HCT116 (cell line): Measurements from ENCODE around the gene CLDN34.

Source experiments
- ATF3 ChIP-seq: IDR thresholded peaks from 2 replicates; pipeline ENCODE4 v1.6.1; 2012
- CTCF ChIP-seq, 3 experiments: fragments of 200-600 bp in 1 of 3; sonication (generic) in 1 of 3; IDR thresholded peaks in 2 of 3; conservative IDR thresholded peaks in 1 of 3; 2 replicates each; pipeline ENCODE4 v1.5.1; 2012 to 2017; ENCODE audit warnings: low read depth in 2 of 3, low read length in 2 of 3, antibody characterized with exemption in 1 of 3, borderline replicate concordance in 1 of 3, control low read depth in 1 of 3, mild to moderate bottlenecking in 1 of 3, mixed read lengths in 1 of 3, mixed run types in 1 of 3, moderate library complexity in 1 of 3; ENCODE audit not compliant: insufficient read depth in 1 of 3
- EGR1 ChIP-seq: IDR thresholded peaks from 2 replicates; pipeline ENCODE4 v1.6.1; 2012; ENCODE audit warnings: low read depth
- ELF1 ChIP-seq: IDR thresholded peaks from 2 replicates; pipeline ENCODE4 v1.6.1; 2012; ENCODE audit warnings: low read depth, borderline replicate concordance
- EZH2 ChIP-seq: fragments of 200-600 bp; sonication (generic); IDR thresholded peaks from 2 replicates; pipeline ENCODE4 v1.6.1; 2017; ENCODE audit warnings: antibody characterized with exemption, mixed run types
- JUND ChIP-seq: IDR thresholded peaks from 2 replicates; pipeline ENCODE4 v1.6.1; 2012
- MAX ChIP-seq: IDR thresholded peaks from 2 replicates; pipeline ENCODE4 v1.6.1; 2012
- POLR2A ChIP-seq: IDR thresholded peaks from 2 replicates; pipeline ENCODE4 v1.7.0; 2011; ENCODE audit warnings: borderline replicate concordance; ENCODE audit not compliant: insufficient read depth, insufficient read length; ENCODE audit errors: extremely low read depth
- POLR2AphosphoS5 ChIP-seq: IDR thresholded peaks from 2 replicates; pipeline ENCODE4 v1.6.1; 2011; ENCODE audit warnings: mild to moderate bottlenecking, low read depth, low read length, moderate library complexity
- REST ChIP-seq: IDR thresholded peaks from 2 replicates; pipeline ENCODE4 v1.6.1; 2012; ENCODE audit warnings: low read depth
- ZBTB33 ChIP-seq: IDR thresholded peaks from 2 replicates; pipeline ENCODE4 v1.6.1; 2011; ENCODE audit warnings: mild to moderate bottlenecking, low read length, moderate library complexity; ENCODE audit not compliant: insufficient replicate concordance; ENCODE audit errors: extremely low read depth
- ZNF274 ChIP-seq: fragments of 200-500 bp; sonication (Bioruptor generic); IDR thresholded peaks from 2 replicates; pipeline ENCODE4 v1.6.1; 2014; ENCODE audit warnings: mild to moderate bottlenecking, low read depth, low read length, inconsistent platforms

- no peak for TF ChIP-seq POLR2A
- no peak for TF ChIP-seq JUND
- no peak for TF ChIP-seq ZBTB33
- TF ChIP-seq CTCF (IDR thresholded peaks at IDR 0.05 in 2 of 3, conservative IDR thresholded peaks at IDR 0.05 in 1 of 3; ENCODE audit: borderline replicate concordance in 1 of 3, insufficient read depth in 1 of 3, low read depth in 2 of 3, low read length in 2 of 3) = no peak
- TF ChIP-seq MAX = no peak
- TF ChIP-seq ELF1 = no peak
- no peak for TF ChIP-seq EZH2
- no peak for TF ChIP-seq EGR1
- TF ChIP-seq REST = no peak
- TF ChIP-seq ZNF274 = no peak
- TF ChIP-seq ATF3 = no peak
- TF ChIP-seq POLR2AphosphoS5 = no peak
These were observed 34.3 kb downstream of the CLDN34 start for GRCh38 chrX:10001496-10001895.
